ENCODE data around the gene PAMR1.
"Not testable (repeated sequence)": the region's sequence is repeated elsewhere in the genome, so short reads cannot be mapped to it uniquely, and the experiment has no call there.

PAMR1 gene

GRCh38 chr11:35543481-35543880 lies 18.1 kb upstream of the PAMR1 start:
- DNase-seq (ENCODE audit: low spot score) = no peak

- DNase-seq (ENCODE audit: low spot score) = no peak
Observed at GRCh38 chr11:35541621-35542375, 16.4 kb upstream of the PAMR1 start.

GRCh38 chr11:35540526-35540925 lies 15.1 kb upstream of the PAMR1 start:
- DNase-seq (ENCODE audit: low spot score) = no peak

GRCh38 chr11:35539781-35540281 lies 14.4 kb upstream of the PAMR1 start:
- DNase-seq (ENCODE audit: low spot score) = peak; percentile 45

GRCh38 chr11:35539256-35539655 lies 13.8 kb upstream of the PAMR1 start:
- DNase-seq (ENCODE audit: low spot score) = no peak

- DNase-seq (ENCODE audit: low spot score) = no peak
Observed at GRCh38 chr11:35536470-35536869, 11.1 kb upstream of the PAMR1 start.

- no peak for DNase-seq (ENCODE audit: low spot score)
Observed at GRCh38 chr11:35531246-35531645, 5.8 kb upstream of the PAMR1 start.

- peak; percentile 68 for DNase-seq (ENCODE audit: low spot score)
Observed at GRCh38 chr11:35529971-35530495, 4.6 kb upstream of the PAMR1 start.

- no peak for DNase-seq (ENCODE audit: low spot score)
Observed at GRCh38 chr11:35526370-35526792, 965 bp upstream of the PAMR1 start.

GRCh38 chr11:35524780-35525179 lies 636 bp downstream of the PAMR1 start:
- peak; percentile 49 for DNase-seq (ENCODE audit: low spot score)

GRCh38 chr11:35523861-35524260 lies 1.6 kb downstream of the PAMR1 start:
- DNase-seq (ENCODE audit: low spot score) = no peak

- DNase-seq (ENCODE audit: low spot score) = no peak
Observed at GRCh38 chr11:35523331-35523768, 2.1 kb downstream of the PAMR1 start.

- not testable (repeated sequence) for DNase-seq (ENCODE audit: low spot score)
Observed at GRCh38 chr11:35522091-35522490, 3.3 kb downstream of the PAMR1 start.

GRCh38 chr11:35520376-35520775 lies 5.0 kb downstream of the PAMR1 start:
- DNase-seq (ENCODE audit: low spot score) = no peak

GRCh38 chr11:35518766-35519165 lies 6.7 kb downstream of the PAMR1 start:
- no peak for DNase-seq (ENCODE audit: low spot score)

- no peak for DNase-seq (ENCODE audit: low spot score)
Observed at GRCh38 chr11:35517481-35517880, 7.9 kb downstream of the PAMR1 start.

GRCh38 chr11:35516403-35516802 lies 9.0 kb downstream of the PAMR1 start:
- DNase-seq (ENCODE audit: low spot score) = no peak

GRCh38 chr11:35515224-35515623 lies 10.2 kb downstream of the PAMR1 start:
- peak; percentile 72 for DNase-seq (ENCODE audit: low spot score)

- DNase-seq (ENCODE audit: low spot score) = no peak
Observed at GRCh38 chr11:35514481-35514880, 10.9 kb downstream of the PAMR1 start.

- DNase-seq (ENCODE audit: low spot score) = peak; percentile 80
Observed at GRCh38 chr11:35511666-35512065, 13.8 kb downstream of the PAMR1 start.

GRCh38 chr11:35507688-35508087 lies 17.7 kb downstream of the PAMR1 start:
- DNase-seq (ENCODE audit: low spot score) = no peak

- DNase-seq (ENCODE audit: low spot score) = no peak
Observed at GRCh38 chr11:35501776-35502175, 23.6 kb downstream of the PAMR1 start.

- DNase-seq (ENCODE audit: low spot score) = no peak
Observed at GRCh38 chr11:35500744-35501143, 24.7 kb downstream of the PAMR1 start.

- DNase-seq (ENCODE audit: low spot score) = no peak
Observed at GRCh38 chr11:35496416-35496815, 29.0 kb downstream of the PAMR1 start.

All from hepatic stellate cell (primary cell).